Sigmoid colon (tissue), 4 donors: ENCODE results near the gene SPOCK1.

Source experiments
- CTCF ChIP-seq, 4 experiments: fragments of 450-650 bp in 3 of 4; fragments of 200-600 bp in 1 of 4; IDR thresholded peaks; one replicate each; pipeline ENCODE4 v1.5.1; 2016 to 2019; ENCODE audit warnings: antibody characterized with exemption in 4 of 4, mild to moderate bottlenecking in 3 of 4, moderate library complexity in 2 of 4
- EP300 ChIP-seq, 4 donors: sonication (generic); formaldehyde crosslinking; IDR thresholded peaks; one replicate each; pipeline ENCODE4 v1.6.1; 2017; ENCODE audit warnings: antibody characterized with exemption in 4 of 4

GRCh38 chr5:137347865-137348264, 151.3 kb downstream of the SPOCK1 start:
- TF ChIP-seq CTCF (IDR thresholded peaks at IDR 0.05) (no peak), EP300 (IDR thresholded peaks at IDR 0.05) (no peak)
